ENCODE measurements around the gene TMEM97.

TMEM97 gene

GRCh38 chr17:28364665-28365363, 45.8 kb downstream of the TMEM97 start, which contains the start of gene SEBOX:
Gene SEBOX (minus strand): TSS chr17:28365199. CDS start chr17:28365151, 48 bp downstream.
- DNase-seq (ENCODE audit: low read depth in 2 of 2) = no peak
- TF ChIP-seq, protein P1, sequence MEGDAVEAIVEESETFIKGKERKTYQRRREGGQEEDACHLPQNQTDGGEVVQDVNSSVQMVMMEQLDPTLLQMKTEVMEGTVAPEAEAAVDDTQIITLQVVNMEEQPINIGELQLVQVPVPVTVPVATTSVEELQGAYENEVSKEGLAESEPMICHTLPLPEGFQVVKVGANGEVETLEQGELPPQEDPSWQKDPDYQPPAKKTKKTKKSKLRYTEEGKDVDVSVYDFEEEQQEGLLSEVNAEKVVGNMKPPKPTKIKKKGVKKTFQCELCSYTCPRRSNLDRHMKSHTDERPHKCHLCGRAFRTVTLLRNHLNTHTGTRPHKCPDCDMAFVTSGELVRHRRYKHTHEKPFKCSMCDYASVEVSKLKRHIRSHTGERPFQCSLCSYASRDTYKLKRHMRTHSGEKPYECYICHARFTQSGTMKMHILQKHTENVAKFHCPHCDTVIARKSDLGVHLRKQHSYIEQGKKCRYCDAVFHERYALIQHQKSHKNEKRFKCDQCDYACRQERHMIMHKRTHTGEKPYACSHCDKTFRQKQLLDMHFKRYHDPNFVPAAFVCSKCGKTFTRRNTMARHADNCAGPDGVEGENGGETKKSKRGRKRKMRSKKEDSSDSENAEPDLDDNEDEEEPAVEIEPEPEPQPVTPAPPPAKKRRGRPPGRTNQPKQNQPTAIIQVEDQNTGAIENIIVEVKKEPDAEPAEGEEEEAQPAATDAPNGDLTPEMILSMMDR (IDR thresholded peaks at IDR 0.05; ENCODE audit: low read depth, low read length) = no peak

DNA sequence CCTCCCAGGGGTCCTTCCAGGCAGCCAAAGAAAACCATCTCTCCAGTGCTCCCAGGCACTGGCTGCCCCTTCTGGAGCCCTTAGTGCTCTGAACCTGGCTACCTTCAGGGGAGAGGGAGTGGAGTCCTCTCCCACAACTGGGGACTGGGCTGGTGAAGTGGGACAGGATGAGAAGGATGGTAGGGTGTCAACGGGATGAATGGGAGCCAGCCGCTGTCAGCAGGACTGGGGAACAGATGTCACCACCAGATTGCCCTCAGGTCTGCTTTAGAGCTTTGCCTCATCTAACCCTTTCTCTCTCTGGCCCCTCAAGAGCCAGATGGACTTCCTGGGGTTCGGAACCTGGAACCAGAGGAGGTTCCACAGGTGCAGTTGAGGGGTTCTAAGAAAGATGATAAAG, 46.5 kb downstream of the TMEM97 start:
- H3K4me3 ChIP-seq (replicated peaks in 1 of 2; ENCODE audit: low read depth in 2 of 2, low read length in 2 of 2) = no peak overlapping the region
- TF ChIP-seq, protein P1 (IDR thresholded peaks at IDR 0.05; ENCODE audit: low read depth, low read length) = no peak
- no peak for DNase-seq (ENCODE audit: low read depth in 2 of 2)

More at GRCh38 chr17:28364665-28365363, 45.8 kb downstream of the TMEM97 start, which contains the start of gene SEBOX:
- no peak within 1 kb of the TSS for H3K4me3 ChIP-seq (replicated peaks in 1 of 2; ENCODE audit: low read depth in 2 of 2, low read length in 2 of 2)

- no peak for DNase-seq (ENCODE audit: low read depth in 2 of 2)
- TF ChIP-seq, protein P1 (IDR thresholded peaks at IDR 0.05; ENCODE audit: low read depth, low read length) = no peak
- no peak overlapping the region for H3K4me3 ChIP-seq (replicated peaks in 1 of 2; ENCODE audit: low read depth in 2 of 2, low read length in 2 of 2)
Observed at GRCh38 chr17:28366605-28367004, 47.6 kb downstream of the TMEM97 start.

GRCh38 chr17:28367641-28368305, 48.8 kb downstream of the TMEM97 start:
- no peak overlapping the region for H3K4me3 ChIP-seq (replicated peaks in 1 of 2; ENCODE audit: low read depth in 2 of 2, low read length in 2 of 2)
- TF ChIP-seq, protein P1 (IDR thresholded peaks at IDR 0.05; ENCODE audit: low read depth, low read length) = no peak
- no peak for DNase-seq (ENCODE audit: low read depth in 2 of 2)

- no peak overlapping the region for H3K4me3 ChIP-seq (replicated peaks in 1 of 2; ENCODE audit: low read depth in 2 of 2, low read length in 2 of 2)
Observed at GRCh38 chr17:28368306-28368831, 49.4 kb downstream of the TMEM97 start.

GRCh38 chr17:28368915-28369683, 50.1 kb downstream of the TMEM97 start:
- TF ChIP-seq, protein P1 (IDR thresholded peaks at IDR 0.05; ENCODE audit: low read depth, low read length) = no peak
- no peak for DNase-seq (ENCODE audit: low read depth in 2 of 2)
- no peak overlapping the region for H3K4me3 ChIP-seq (replicated peaks in 1 of 2; ENCODE audit: low read depth in 2 of 2, low read length in 2 of 2)

More at GRCh38 chr17:28368306-28368831, 49.4 kb downstream of the TMEM97 start:
- TF ChIP-seq, protein P1 (IDR thresholded peaks at IDR 0.05; ENCODE audit: low read depth, low read length) = no peak
- DNase-seq (ENCODE audit: low read depth in 2 of 2) = no peak
